ENCODE data around the gene CDKL5. TPM values are rescaled to one million over a fixed set of nuclear protein-coding genes. Genes with fewer than 3 reads are reported as not detected.
A peak's percentile ranks its signal among the peaks of the same experiment; 100 is the strongest.

The CDKL5 gene
- total RNA-seq, 1 donor from 2014 or later: 20.7 TPM

GRCh38 chrX:18561020-18561419, 135.6 kb downstream of the CDKL5 start:
- TF ChIP-seq CTCF (IDR thresholded peaks at IDR 0.05): no peak
- Mint-ChIP-seq H3K4me1 (ENCODE audit: low read depth) (peaks cover 40% of the 10 kb centered on the region), H3K27ac (ENCODE audit: unreplicated experiment) (no peak overlapping the region), H3K9me3 (ENCODE audit: low read depth) (peaks cover 7% of the 10 kb centered on the region), H3K36me3 (ENCODE audit: low read depth) (no peaks in the 10 kb centered on the region), H3K27me3 (ENCODE audit: low read depth) (no peaks in the 10 kb centered on the region), H3K4me3 (ENCODE audit: unreplicated experiment) (no peak overlapping the region)
- no peak for DNase-seq (ENCODE audit: low spot score)

- no peak for TF ChIP-seq CTCF (IDR thresholded peaks at IDR 0.05)
- Mint-ChIP-seq H3K4me1 (ENCODE audit: low read depth) (peaks cover 16% of the 10 kb centered on the region), H3K4me3 (ENCODE audit: unreplicated experiment) (no peak overlapping the region), H3K36me3 (ENCODE audit: low read depth) (no peaks in the 10 kb centered on the region), H3K27ac (ENCODE audit: unreplicated experiment) (no peak overlapping the region), H3K9me3 (ENCODE audit: low read depth) (peaks cover 7% of the 10 kb centered on the region), H3K27me3 (ENCODE audit: low read depth) (no peaks in the 10 kb centered on the region)
- no peak for DNase-seq (ENCODE audit: low spot score)
Measured at GRCh38 chrX:18565727-18566126, 140.3 kb downstream of the CDKL5 start.

- no peak overlapping the region for H3K27ac Mint-ChIP-seq (ENCODE audit: unreplicated experiment)
- H3K9me3 Mint-ChIP-seq (ENCODE audit: low read depth): peaks cover 7% of the 10 kb centered on the region
- H3K36me3 Mint-ChIP-seq (ENCODE audit: low read depth): no peaks in the 10 kb centered on the region
- peaks cover 16% of the 10 kb centered on the region for H3K4me1 Mint-ChIP-seq (ENCODE audit: low read depth)
- H3K27me3 Mint-ChIP-seq (ENCODE audit: low read depth): no peaks in the 10 kb centered on the region
- H3K4me3 Mint-ChIP-seq (ENCODE audit: unreplicated experiment): no peak overlapping the region
- no peak for TF ChIP-seq CTCF (IDR thresholded peaks at IDR 0.05)
- no peak for DNase-seq (ENCODE audit: low spot score)
Measured at GRCh38 chrX:18566748-18567147, 141.3 kb downstream of the CDKL5 start.

- DNase-seq (ENCODE audit: low spot score): no peak
- Mint-ChIP-seq H3K4me3 (ENCODE audit: unreplicated experiment) (no peak overlapping the region), H3K9me3 (ENCODE audit: low read depth) (peaks cover 10% of the 10 kb centered on the region), H3K27ac (ENCODE audit: unreplicated experiment) (no peak overlapping the region), H3K27me3 (ENCODE audit: low read depth) (no peaks in the 10 kb centered on the region), H3K36me3 (ENCODE audit: low read depth) (no peaks in the 10 kb centered on the region), H3K4me1 (ENCODE audit: low read depth) (peaks cover 17% of the 10 kb centered on the region)
- no peak for TF ChIP-seq CTCF (IDR thresholded peaks at IDR 0.05)
Measured at GRCh38 chrX:18573556-18573955, 148.1 kb downstream of the CDKL5 start.

DNA sequence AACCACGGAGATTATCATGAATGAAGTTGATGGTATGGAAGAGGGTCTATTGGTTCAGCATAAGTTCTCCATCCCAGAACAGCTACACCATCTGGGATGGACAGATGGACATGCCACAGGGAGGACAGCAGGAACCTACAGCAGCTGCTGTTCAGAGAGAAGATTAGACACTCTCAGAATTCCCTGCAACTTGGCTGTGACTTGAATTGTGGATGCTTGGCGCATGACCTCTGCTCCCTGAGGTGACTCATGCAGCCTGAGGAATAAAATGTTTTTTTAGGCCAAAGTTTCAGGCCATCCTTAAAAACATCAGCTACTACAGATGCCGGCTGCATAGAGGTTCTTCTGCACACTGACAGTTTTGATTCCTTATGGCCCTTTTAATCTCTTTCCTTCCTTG, 149.2 kb downstream of the CDKL5 start:
- Mint-ChIP-seq H3K27me3 (ENCODE audit: low read depth) (no peaks in the 10 kb centered on the region), H3K4me3 (ENCODE audit: unreplicated experiment) (no peak overlapping the region), H3K4me1 (ENCODE audit: low read depth) (peaks cover 17% of the 10 kb centered on the region), H3K27ac (ENCODE audit: unreplicated experiment) (peak overlapping the region; percentile 30), H3K9me3 (ENCODE audit: low read depth) (peaks cover 10% of the 10 kb centered on the region), H3K36me3 (ENCODE audit: low read depth) (no peaks in the 10 kb centered on the region)
- TF ChIP-seq CTCF (IDR thresholded peaks at IDR 0.05): no peak
- DNase-seq (ENCODE audit: low spot score): no peak

All from chondrocyte (in vitro differentiated cells).